H1 (cell line): ENCODE measurements around the gene PBX1. TPM values are rescaled to one million over a fixed set of nuclear protein-coding genes. Genes with fewer than 3 reads are reported as not detected.

Experiments used
- CTCF ChIA-PET: fragments of 300-600 bp; sonication (Branson Sonifier 250); formaldehyde crosslinking; loops from one replicate; lab custom pipeline; 2021; ENCODE audit not compliant: partially characterized antibody; lab: Charles Lee
- POLR2A ChIA-PET: fragments of 300-600 bp; sonication (Branson Sonifier 250); formaldehyde crosslinking; loops from one replicate; lab custom pipeline; 2021; ENCODE audit warnings: inconsistent platforms; ENCODE audit not compliant: partially characterized antibody; lab: Charles Lee
- DNase-seq, 2 experiments: peaks; one replicate each; pipeline versions ENCODE4 v3.0.0 to v3.0.0-alpha.2; 2010 to 2022; ENCODE audit warnings: low spot score in 2 of 2, low read depth in 1 of 2, mixed read lengths in 1 of 2
- FAIRE-seq: peaks from 2 replicates; lab custom pipeline; 2011; peaks lifted over from hg19 to GRCh38; lab: Jason Lieb, UNC
- H2AFZ ChIP-seq: 2 replicates; pipeline ENCODE4 v1.8.1; 2012; ENCODE audit warnings: low read length, inconsistent platforms
- H2AK5ac ChIP-seq: 2 replicates; pipeline ENCODE4 v1.6.1; 2013; ENCODE audit warnings: low read depth, low read length
- H2BK120ac ChIP-seq: replicated peaks from 2 replicates; pipeline ENCODE3; 2013; ENCODE audit warnings: low read depth, low read length, inconsistent platforms
- H2BK12ac ChIP-seq: 2 replicates; pipeline ENCODE4 v1.6.1; 2013; ENCODE audit warnings: low read depth, low read length
- H2BK15ac ChIP-seq: 2 replicates; pipeline ENCODE4 v1.6.1; 2013; ENCODE audit warnings: low read length
- H2BK20ac ChIP-seq: 2 replicates; pipeline ENCODE4 v1.6.1; 2013; ENCODE audit warnings: low read length
- H2BK5ac ChIP-seq: 2 replicates; pipeline ENCODE4 v1.6.1; 2013; ENCODE audit warnings: low read depth, low read length
- H3K14ac ChIP-seq: 2 replicates; pipeline ENCODE4 v1.6.1; 2013; ENCODE audit warnings: inconsistent platforms; ENCODE audit not compliant: insufficient read length
- H3K18ac ChIP-seq: 2 replicates; pipeline ENCODE4 v1.6.1; 2013; ENCODE audit warnings: low read length; ENCODE audit errors: extremely low read depth
- H3K23ac ChIP-seq: 2 replicates; pipeline ENCODE4 v1.6.1; 2013; ENCODE audit warnings: inconsistent platforms; ENCODE audit not compliant: insufficient read length
- H3K23me2 ChIP-seq: 2 replicates; pipeline ENCODE4 v1.6.1; 2013; ENCODE audit warnings: low read depth, low read length
- H3K27ac ChIP-seq: 2 replicates; pipeline ENCODE4 v1.6.1; 2011; ENCODE audit warnings: low read depth, low read length, inconsistent platforms
- H3K27me3 ChIP-seq, 4 experiments: replicated peaks in 1 of 4; 1 replicate in 1 of 4; 2 replicates in 3 of 4; pipeline versions ENCODE4 v1.6.1 to v1.8.1; 2011 to 2013; ENCODE audit warnings: low read length in 3 of 4, mild to moderate bottlenecking in 3 of 4, inconsistent platforms in 2 of 4, mixed read lengths in 2 of 4, moderate library complexity in 1 of 4; ENCODE audit not compliant: control insufficient read depth in 3 of 4, insufficient read depth in 3 of 4; ENCODE audit errors: extremely low read depth in 1 of 4
- H3K36me3 ChIP-seq, 4 experiments: 2 replicates each; pipeline versions ENCODE4 v1.6.1 to v1.8.1; 2011 to 2013; ENCODE audit warnings: mild to moderate bottlenecking in 4 of 4, low read length in 3 of 4, moderate library complexity in 2 of 4, control low read depth in 1 of 4, inconsistent platforms in 1 of 4; ENCODE audit not compliant: insufficient read depth in 4 of 4, control insufficient read depth in 2 of 4
- H3K4ac ChIP-seq: replicated peaks from 2 replicates; pipeline ENCODE3; 2013; ENCODE audit warnings: low read length, low read depth, mixed read lengths, inconsistent platforms; ENCODE audit not compliant: insufficient read length
- H3K4me1 ChIP-seq, 4 experiments: replicated peaks in 1 of 4; 1 replicate in 1 of 4; 2 replicates in 3 of 4; pipeline versions ENCODE4 v1.6.1 to v1.8.1; 2011 to 2013; ENCODE audit warnings: low read length in 3 of 4, inconsistent platforms in 2 of 4, mixed read lengths in 1 of 4; ENCODE audit not compliant: insufficient read depth in 4 of 4, control insufficient read depth in 3 of 4
- H3K4me2 ChIP-seq, 2 experiments: 2 replicates each; pipeline versions ENCODE4 v1.6.1 to v1.8.1; 2011 to 2013; ENCODE audit warnings: low read depth in 2 of 2, low read length in 2 of 2, control low read depth in 1 of 2, inconsistent platforms in 1 of 2, mild to moderate bottlenecking in 1 of 2; ENCODE audit not compliant: insufficient read depth in 1 of 2
- H3K4me3 ChIP-seq, 4 experiments: fragments of 200-600, 300-600 bp in 1 of 4; sonication (generic), shearing (Covaris generic), sonication (Bioruptor Twin) in 1 of 4; 2 replicates each; pipeline versions ENCODE4 v1.5.1 to v1.8.1; 2011 to 2016; ENCODE audit warnings: low read length in 4 of 4, low read depth in 3 of 4, control low read depth in 2 of 4, inconsistent platforms in 2 of 4, mild to moderate bottlenecking in 2 of 4, mixed read lengths in 1 of 4, moderate library complexity in 1 of 4; ENCODE audit not compliant: insufficient read depth in 2 of 4; ENCODE audit errors: extremely low read depth in 1 of 4
- H3K56ac ChIP-seq: replicated peaks from 2 replicates; pipeline ENCODE3; 2013; ENCODE audit warnings: low read depth, mild to moderate bottlenecking, mixed read lengths, low read length, inconsistent platforms; ENCODE audit not compliant: insufficient read length
- H3K79me1 ChIP-seq: 2 replicates; pipeline ENCODE4 v1.6.1; 2013; ENCODE audit warnings: low read depth, low read length, control low read depth
- H3K79me2 ChIP-seq, 2 experiments: 2 replicates each; pipeline versions ENCODE4 v1.6.1 to v1.8.1; 2012 to 2013; ENCODE audit warnings: low read length in 2 of 2, mild to moderate bottlenecking in 2 of 2, inconsistent platforms in 1 of 2; ENCODE audit not compliant: insufficient read depth in 2 of 2, control insufficient read depth in 1 of 2
- H3K9ac ChIP-seq, 4 experiments: replicated peaks in 1 of 4; 1 replicate in 1 of 4; 2 replicates in 3 of 4; pipeline versions ENCODE4 v1.6.1 to v1.8.1; 2011 to 2013; ENCODE audit warnings: low read depth in 3 of 4, low read length in 3 of 4, control low read depth in 2 of 4, mild to moderate bottlenecking in 2 of 4, moderate library complexity in 2 of 4, inconsistent platforms in 1 of 4; ENCODE audit errors: extremely low read depth in 1 of 4
- H3K9me3 ChIP-seq, 2 experiments: 2 replicates each; pipeline versions ENCODE4 v1.6.1 to v1.8.1; 2012 to 2013; ENCODE audit warnings: mild to moderate bottlenecking in 2 of 2, moderate library complexity in 2 of 2, control low read depth in 1 of 2, inconsistent platforms in 1 of 2, low read depth in 1 of 2, low read length in 1 of 2, mixed read lengths in 1 of 2; ENCODE audit not compliant: insufficient read depth in 2 of 2
- H4K20me1 ChIP-seq, 2 experiments: replicated peaks in 1 of 2; 2 replicates each; pipeline versions ENCODE3 to v1.8.1; 2011 to 2013; ENCODE audit warnings: inconsistent platforms in 2 of 2, low read length in 2 of 2, mild to moderate bottlenecking in 1 of 2; ENCODE audit not compliant: insufficient read depth in 2 of 2, control insufficient read depth in 1 of 2
- H4K5ac ChIP-seq: 2 replicates; pipeline ENCODE4 v1.6.1; 2013; ENCODE audit warnings: low read length, low read depth, mixed read lengths, inconsistent platforms; ENCODE audit not compliant: insufficient read length
- H4K8ac ChIP-seq: 2 replicates; pipeline ENCODE4 v1.8.0; 2013; ENCODE audit warnings: mild to moderate bottlenecking, moderate library complexity, low read length, inconsistent platforms; ENCODE audit not compliant: insufficient read depth; ENCODE audit errors: extremely low read depth
- H4K91ac ChIP-seq: replicated peaks from 2 replicates; pipeline ENCODE3; 2013; ENCODE audit warnings: low read length, mixed read lengths, inconsistent platforms; ENCODE audit not compliant: insufficient read length
- BRCA1 ChIP-seq: IDR thresholded peaks from 2 replicates; pipeline ENCODE4 v1.6.1; 2012; ENCODE audit warnings: low read depth, low read length, improper control_type of control experiment
- JUND ChIP-seq: IDR thresholded peaks from 2 replicates; pipeline ENCODE4 v1.6.1; 2011; ENCODE audit warnings: mild to moderate bottlenecking, improper control_type of control experiment, low read length
- WGBS, 2 experiments: shearing (Covaris generic) in 1 of 2; methylation state at CpG; one replicate each; pipeline versions ENCODE4 v1.1.6 to v1.1.7; 2013 to 2015; ENCODE audit warnings: low lambda C conversion rate in 2 of 2, mixed read lengths in 2 of 2, inconsistent platforms in 1 of 2, low coverage in 1 of 2, missing lambda C conversion rate in 1 of 2; ENCODE audit not compliant: insufficient replicate concordance in 2 of 2, insufficient coverage in 1 of 2, insufficient read length in 1 of 2; ENCODE audit errors: extremely low coverage in 1 of 2, missing lambda C conversion rate in 1 of 2; 5-methylcytosine and 5-hydroxymethylcytosine counted together
- polyA plus RNA-seq, 7 experiments: library from polyadenylated mRNA; depleted of rRNA in 3 of 7; stranded (reverse) in 5 of 7; unstranded in 2 of 7; fragments of >200 nt in 5 of 7; fragments of 200-250 nt in 2 of 7; gene quantifications; 1 replicate in 5 of 7; 2 replicates in 1 of 7; 4 replicates in 1 of 7; pipeline versions ENCODE4 v1.2.1 to v1.2.3, GENCODE V29; 2011 to 2013; ENCODE audit warnings: missing spikeins in 2 of 7, mixed read lengths in 2 of 7
- total RNA-seq: library from RNA; stranded (reverse); fragmentation: NEBNext Ultra II Directional; extraction: Animal tissue kit (Norgen Biotek cat#: 25700); gene quantifications from 2 replicates; pipeline ENCODE4 v1.2.1, GENCODE V29; 2021

The PBX1 gene
- total and polyA plus RNA-seq, 2 of the 8 experiments (the other 6 are each of a cell fraction or from before 2014, with no cell fraction given) = 87.4 to 124 TPM

GRCh38 chr1:164564378-164564777, 5.4 kb downstream of the PBX1 start:
- no peak for FAIRE-seq
- peaks cover 0 to 23% (median 7%) of the 10 kb centered on the region in 4 experiments; a peak in 3 of 7 replicates for H3K4me1 ChIP-seq
- H3K4me2 ChIP-seq = peak overlapping the region; percentile 66 to 68; a peak in 3 of 4 replicates
- no peak for TF ChIP-seq BRCA1
- no peak for TF ChIP-seq JUND
- H3K4ac ChIP-seq = no peak overlapping the region
- H2AFZ ChIP-seq = no peak overlapping the region
- 0 out of 2 replicates have a peak, but pooled peaks cover 3% of the 10 kb centered on the region for H3K79me1 ChIP-seq
- H3K23ac ChIP-seq = no peak overlapping the region
- no peaks in the 10 kb centered on the region for H3K9me3 ChIP-seq
- no peak overlapping the region for H4K5ac ChIP-seq
- ChIA-PET POLR2A (interaction anchor here (1.2 kb wide), 2 partner anchors 27 to 37 kb away, joined by 4 read pairs; no protein-coding TSS in a partner anchor), CTCF (interaction anchor here (0.8 to 1.5 kb wide), 3 partner anchors 13 to 54 kb away, joined by 3 to 5 read pairs (median 3); no protein-coding TSS in a partner anchor)
- WGBS, 2 experiments = 78% methylated on average over 3 of the region's 3 CpGs; no CpG with 5 or more reads in 1 of the 2 experiments
- H3K79me2 ChIP-seq = peaks cover 21 to 96% of the 10 kb centered on the region in 2 experiments; a peak in 3 of 4 replicates
- peak overlapping the region in 1 of 4 experiments; percentile 34; a peak in 1 of 7 replicates for H3K9ac ChIP-seq
- H4K91ac ChIP-seq = no peak overlapping the region
- no peak overlapping the region for H2BK12ac ChIP-seq
- peaks cover 0 to 19% (median 1%) of the 10 kb centered on the region in 4 experiments; a peak in 1 of 8 replicates for H3K36me3 ChIP-seq
- no peak overlapping the region for H2BK15ac ChIP-seq
- peaks cover 6 to 28% of the 10 kb centered on the region in 2 experiments for H4K20me1 ChIP-seq
- peak overlapping the region in 1 of 4 experiments; percentile 87; a peak in 2 of 8 replicates for H3K4me3 ChIP-seq
- no peaks in the 10 kb centered on the region for H3K23me2 ChIP-seq
- no peak overlapping the region for H2BK120ac ChIP-seq
- no peak overlapping the region for H2BK20ac ChIP-seq
- no peak overlapping the region for H4K8ac ChIP-seq
- no peak overlapping the region for H2AK5ac ChIP-seq
- no peak overlapping the region for H3K27ac ChIP-seq
- no peak overlapping the region for H3K56ac ChIP-seq
- no peak overlapping the region for H2BK5ac ChIP-seq
- H3K27me3 ChIP-seq = no peaks in the 10 kb centered on the region
- H3K18ac ChIP-seq = no peak overlapping the region
- no peak for DNase-seq
- H3K14ac ChIP-seq = no peak overlapping the region
